Measurements from ENCODE around the gene PLCG1. TPM values are rescaled to one million over a fixed set of nuclear protein-coding genes. Genes with fewer than 3 reads are reported as not detected.

Gene PLCG1
- polyA plus RNA-seq, 1 donor from 2014 or later, result 164 TPM

- Histone ChIP-seq H3K79me2 (replicated peaks; ENCODE audit: insufficient read depth, low read length) (peaks cover 29% of the 10 kb centered on the region), H2AFZ (ENCODE audit: low read depth, low read length) (no peak overlapping the region), H4K20me1 (ENCODE audit: insufficient read depth) (peaks cover 8% of the 10 kb centered on the region), H3K9ac (ENCODE audit: low read length) (no peak overlapping the region), H3K4me3 (ENCODE audit: low read length) (no peak overlapping the region), H3F3A (ENCODE audit: insufficient read depth, low read length, poor library complexity, severe bottlenecking) (no peaks in the 10 kb centered on the region), H3K9me3 (ENCODE audit: low read length) (no peaks in the 10 kb centered on the region), H3K36me3 (ENCODE audit: insufficient read depth, low read length) (no peaks in the 10 kb centered on the region), H3K4me2 (ENCODE audit: low read length) (no peak overlapping the region), H3K27me3 (ENCODE audit: insufficient read depth, low read depth, low read length) (no peaks in the 10 kb centered on the region), H3K27ac (ENCODE audit: low read length) (no peak overlapping the region), H3K9me2 (ENCODE audit: insufficient read depth, low read length) (no peaks in the 10 kb centered on the region)
- no peak for TF ChIP-seq TAF1 (IDR thresholded peaks at IDR 0.05; ENCODE audit: low read depth)
- TF ChIP-seq, protein P1, sequence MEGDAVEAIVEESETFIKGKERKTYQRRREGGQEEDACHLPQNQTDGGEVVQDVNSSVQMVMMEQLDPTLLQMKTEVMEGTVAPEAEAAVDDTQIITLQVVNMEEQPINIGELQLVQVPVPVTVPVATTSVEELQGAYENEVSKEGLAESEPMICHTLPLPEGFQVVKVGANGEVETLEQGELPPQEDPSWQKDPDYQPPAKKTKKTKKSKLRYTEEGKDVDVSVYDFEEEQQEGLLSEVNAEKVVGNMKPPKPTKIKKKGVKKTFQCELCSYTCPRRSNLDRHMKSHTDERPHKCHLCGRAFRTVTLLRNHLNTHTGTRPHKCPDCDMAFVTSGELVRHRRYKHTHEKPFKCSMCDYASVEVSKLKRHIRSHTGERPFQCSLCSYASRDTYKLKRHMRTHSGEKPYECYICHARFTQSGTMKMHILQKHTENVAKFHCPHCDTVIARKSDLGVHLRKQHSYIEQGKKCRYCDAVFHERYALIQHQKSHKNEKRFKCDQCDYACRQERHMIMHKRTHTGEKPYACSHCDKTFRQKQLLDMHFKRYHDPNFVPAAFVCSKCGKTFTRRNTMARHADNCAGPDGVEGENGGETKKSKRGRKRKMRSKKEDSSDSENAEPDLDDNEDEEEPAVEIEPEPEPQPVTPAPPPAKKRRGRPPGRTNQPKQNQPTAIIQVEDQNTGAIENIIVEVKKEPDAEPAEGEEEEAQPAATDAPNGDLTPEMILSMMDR (IDR thresholded peaks at IDR 0.05; ENCODE audit: poor library complexity, severe bottlenecking), result peak; percentile 38
Observed at GRCh38 chr20:41135187-41135887, 2.0 kb upstream of the PLCG1 start.

DNA sequence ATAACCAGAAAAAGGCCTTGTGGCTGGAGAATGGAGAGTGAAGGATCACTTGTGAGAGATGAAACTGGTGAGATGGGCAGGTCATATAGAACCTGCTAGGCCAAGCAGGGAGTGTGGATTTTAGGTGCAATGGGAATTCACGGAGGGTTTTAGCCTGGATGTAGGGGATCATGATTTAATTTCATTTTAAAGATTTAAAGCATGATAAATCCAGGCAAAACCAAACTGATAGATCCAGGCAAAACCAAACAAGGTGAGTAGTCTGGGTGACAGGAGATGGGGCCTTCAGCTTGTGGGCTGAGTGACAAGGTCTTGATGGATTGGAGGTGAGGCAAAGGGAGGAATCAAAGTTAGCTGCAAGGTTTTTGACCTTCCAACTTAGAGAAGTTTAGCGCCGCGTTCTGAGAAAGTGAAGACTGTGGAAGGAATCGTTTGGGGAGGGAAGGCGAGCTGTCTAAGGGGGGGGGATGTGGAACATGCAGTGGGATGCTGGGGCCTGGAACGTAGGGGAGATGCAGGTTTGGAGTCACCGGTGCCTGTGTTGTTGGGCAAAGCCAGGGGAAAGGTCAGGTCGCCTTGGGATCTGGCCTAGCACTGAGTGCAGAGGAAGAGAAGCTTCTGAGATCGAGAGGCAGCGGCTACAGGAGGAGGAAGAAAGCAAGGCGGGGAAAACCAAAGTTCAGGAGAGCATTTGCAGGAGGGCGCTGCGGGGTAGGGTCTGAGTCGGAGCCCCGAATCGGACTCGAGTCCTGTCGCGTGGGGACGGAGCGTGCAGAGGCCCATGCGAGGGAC lies 1.3 kb upstream of the PLCG1 start:
- Histone ChIP-seq H3K27ac (ENCODE audit: low read length) (peak overlapping the region; percentile 85), H3K4me3 (ENCODE audit: low read length) (peak overlapping the region; percentile 87), H3K4me2 (ENCODE audit: low read length) (peak overlapping the region; percentile 46), H3K27me3 (ENCODE audit: insufficient read depth, low read depth, low read length) (no peaks in the 10 kb centered on the region), H3F3A (ENCODE audit: insufficient read depth, low read length, poor library complexity, severe bottlenecking) (no peaks in the 10 kb centered on the region), H3K36me3 (ENCODE audit: insufficient read depth, low read length) (no peaks in the 10 kb centered on the region), H2AFZ (ENCODE audit: low read depth, low read length) (peak overlapping the region; percentile 25), H4K20me1 (ENCODE audit: insufficient read depth) (peaks cover 15% of the 10 kb centered on the region), H3K9me2 (ENCODE audit: insufficient read depth, low read length) (no peaks in the 10 kb centered on the region), H3K9ac (ENCODE audit: low read length) (peak overlapping the region; percentile 95), H3K9me3 (ENCODE audit: low read length) (no peaks in the 10 kb centered on the region), H3K79me2 (replicated peaks; ENCODE audit: insufficient read depth, low read length) (peaks cover 36% of the 10 kb centered on the region)
- no peak for TF ChIP-seq TAF1 (IDR thresholded peaks at IDR 0.05; ENCODE audit: low read depth)
- no peak for TF ChIP-seq EZH2 (IDR thresholded peaks at IDR 0.05; ENCODE audit: borderline replicate concordance, insufficient read depth, low read length, poor library complexity, severe bottlenecking)

- peak overlapping the region; percentile 81 for H3K4me2 ChIP-seq (ENCODE audit: low read length)
- peak overlapping the region; percentile 95 for H3K9ac ChIP-seq (ENCODE audit: low read length)
- H3K9me2 ChIP-seq (ENCODE audit: insufficient read depth, low read length), result no peaks in the 10 kb centered on the region
- no peak overlapping the region for H2AFZ ChIP-seq (ENCODE audit: low read depth, low read length)
- H3F3A ChIP-seq (ENCODE audit: insufficient read depth, low read length, poor library complexity, severe bottlenecking), result no peaks in the 10 kb centered on the region
- no peaks in the 10 kb centered on the region for H3K27me3 ChIP-seq (ENCODE audit: insufficient read depth, low read depth, low read length)
- H3K27ac ChIP-seq (ENCODE audit: low read length), result peak overlapping the region; percentile 71
- TF ChIP-seq REST (IDR thresholded peaks at IDR 0.05; ENCODE audit: borderline replicate concordance), result peak; percentile 52
- TF ChIP-seq RAD21 (conservative IDR thresholded peaks at IDR 0.05), result no peak
- TF ChIP-seq MXI1 (conservative IDR thresholded peaks at IDR 0.05; ENCODE audit: poor library complexity, severe bottlenecking), result peak; percentile 72
- H4K20me1 ChIP-seq (ENCODE audit: insufficient read depth), result peaks cover 31% of the 10 kb centered on the region
- no peaks in the 10 kb centered on the region for H3K36me3 ChIP-seq (ENCODE audit: insufficient read depth, low read length)
- peaks cover 54% of the 10 kb centered on the region for H3K79me2 ChIP-seq (replicated peaks; ENCODE audit: insufficient read depth, low read length)
- peak overlapping the region; percentile 87 for H3K4me3 ChIP-seq (ENCODE audit: low read length)
- no peaks in the 10 kb centered on the region for H3K9me3 ChIP-seq (ENCODE audit: low read length)
Observed at GRCh38 chr20:41137614-41138474, 501 bp downstream of the PLCG1 start.

Data from neural cell (in vitro differentiated cells).